GM23338 (cell line): ENCODE measurements around the gene CDK14. TPM values are rescaled to one million over a fixed set of nuclear protein-coding genes. Genes with fewer than 3 reads are reported as not detected.

Source experiments
- ATAC-seq: fragments of 200-7000 bp; cut with Tn5 transposase; 3 replicates; pipeline ENCODE4 v1.9.1; 2020
- DNase-seq: peaks from one replicate; pipeline ENCODE4 v3.0.0-alpha.2; 2015; ENCODE audit warnings: low spot score
- H2AFZ ChIP-seq: fragments of 200-600 bp; sonication (generic); 2 replicates; pipeline ENCODE4 v1.8.0; 2016; ENCODE audit warnings: antibody characterized with exemption, mild to moderate bottlenecking, moderate library complexity
- H3F3A ChIP-seq: fragments of 200-600 bp; sonication (generic); replicated peaks from 2 replicates; pipeline ENCODE4 v1.8.0; 2017; ENCODE audit warnings: antibody characterized with exemption, mixed run types, low read depth
- H3K27ac ChIP-seq: fragments of 200-600 bp; sonication (generic); 2 replicates; pipeline ENCODE4 v1.6.1; 2016; ENCODE audit warnings: low read depth
- H3K27me3 ChIP-seq: fragments of 200-600 bp; sonication (generic); 2 replicates; pipeline ENCODE4 v1.8.0; 2016; ENCODE audit warnings: mild to moderate bottlenecking, mixed run types, moderate library complexity; ENCODE audit not compliant: insufficient read depth
- H3K36me3 ChIP-seq: fragments of 200-600 bp; sonication (generic); 2 replicates; pipeline ENCODE4 v1.8.0; 2016; ENCODE audit warnings: mild to moderate bottlenecking; ENCODE audit not compliant: insufficient read depth
- H3K4me1 ChIP-seq: fragments of 200-600 bp; sonication (generic); 2 replicates; pipeline ENCODE4 v1.8.0; 2016; ENCODE audit warnings: mild to moderate bottlenecking, moderate library complexity; ENCODE audit not compliant: insufficient read depth
- H3K4me2 ChIP-seq: fragments of 200-600 bp; sonication (generic); 2 replicates; pipeline ENCODE4 v1.7.1; 2017; ENCODE audit warnings: mixed run types
- H3K4me3 ChIP-seq: fragments of 200-600 bp; sonication (generic); 2 replicates; pipeline ENCODE4 v1.6.1; 2016; ENCODE audit warnings: mixed run types
- H3K79me2 ChIP-seq: fragments of 200-600 bp; sonication (generic); replicated peaks from 2 replicates; pipeline ENCODE4 v1.8.0; 2017; ENCODE audit warnings: mild to moderate bottlenecking; ENCODE audit not compliant: insufficient read depth
- H3K9me2 ChIP-seq: fragments of 200-600 bp; sonication (generic); 2 replicates; pipeline ENCODE4 v1.8.0; 2017; ENCODE audit not compliant: insufficient read depth
- H4K20me1 ChIP-seq: fragments of 200-600 bp; sonication (generic); replicated peaks from 2 replicates; pipeline ENCODE4 v1.8.0; 2017; ENCODE audit warnings: mild to moderate bottlenecking; ENCODE audit not compliant: insufficient read depth
- H3K27ac Mint-ChIP-seq: 2 replicates; pipeline ENCODE4 v1.8.0; 2020; ENCODE audit warnings: inconsistent platforms, mild to moderate bottlenecking, moderate library complexity, mixed read lengths
- H3K27me3 Mint-ChIP-seq: 3 replicates; pipeline ENCODE4 v1.8.0; 2022; ENCODE audit warnings: low read depth, mild to moderate bottlenecking, moderate library complexity, mixed read lengths, inconsistent platforms; ENCODE audit not compliant: insufficient read depth, poor library complexity
- H3K36me3 Mint-ChIP-seq: 3 replicates; pipeline ENCODE4 v1.8.0; 2021; ENCODE audit warnings: low read depth, mild to moderate bottlenecking, inconsistent platforms, moderate library complexity, mixed read lengths
- H3K4me1 Mint-ChIP-seq: 3 replicates; pipeline ENCODE4 v1.8.0; 2020; ENCODE audit warnings: mild to moderate bottlenecking, inconsistent platforms, mixed read lengths
- H3K4me3 Mint-ChIP-seq: 3 replicates; pipeline ENCODE4 v1.8.0; 2021; ENCODE audit warnings: moderate library complexity, mild to moderate bottlenecking, inconsistent platforms, mixed read lengths
- H3K9me3 Mint-ChIP-seq: 3 replicates; pipeline ENCODE4 v1.8.0; 2020; ENCODE audit warnings: moderate library complexity, mild to moderate bottlenecking, inconsistent platforms, mixed read lengths
- CREB1 ChIP-seq: fragments of 250-450 bp; sonication (Bioruptor Pico); IDR thresholded peaks from 2 replicates; pipeline ENCODE4 v1.5.0; 2020; ENCODE audit warnings: low read depth, mild to moderate bottlenecking, moderate library complexity
- ETS1 ChIP-seq: IDR thresholded peaks from 2 replicates; pipeline ENCODE4 v1.6.1; 2016; ENCODE audit warnings: antibody characterized with exemption
- EZH2 ChIP-seq: fragments of 200-600 bp; sonication (generic); IDR thresholded peaks from one replicate; pipeline ENCODE4 v1.8.0; 2017; ENCODE audit warnings: antibody characterized with exemption, mild to moderate bottlenecking, low read depth; ENCODE audit not compliant: unreplicated experiment
- POLR2AphosphoS5 ChIP-seq: IDR thresholded peaks from 2 replicates; pipeline ENCODE4 v1.6.1; 2016; ENCODE audit warnings: antibody characterized with exemption, low read depth
- REST ChIP-seq: IDR thresholded peaks from one replicate; pipeline ENCODE4 v1.6.1; 2018; ENCODE audit warnings: antibody characterized with exemption; ENCODE audit not compliant: unreplicated experiment
- STAT1 ChIP-seq: IDR thresholded peaks from one replicate; pipeline ENCODE4 v1.6.1; 2016; ENCODE audit warnings: antibody characterized with exemption; ENCODE audit not compliant: unreplicated experiment
- ZNF114 ChIP-seq: fragments of 250-450 bp; sonication (Bioruptor Pico); IDR thresholded peaks from 2 replicates; pipeline ENCODE4 v1.5.0; 2020; ENCODE audit warnings: mild to moderate bottlenecking, moderate library complexity
- ZNF331 ChIP-seq: fragments of 250-450 bp; sonication (Bioruptor Pico); IDR thresholded peaks from 2 replicates; pipeline ENCODE4 v1.5.0; 2020; ENCODE audit warnings: low read depth, mild to moderate bottlenecking, moderate library complexity
- ZNF462 ChIP-seq: fragments of 250-450 bp; sonication (Bioruptor Pico); IDR thresholded peaks from 2 replicates; pipeline ENCODE4 v1.5.0; 2020; ENCODE audit warnings: mild to moderate bottlenecking, moderate library complexity
- polyA plus RNA-seq: library from polyadenylated mRNA; unstranded; fragments of >200 nt; fragmentation: Nextera tagmentation; extraction: Ambion mirVana; gene quantifications from 2 replicates; pipeline ENCODE4 v1.2.1, GENCODE V29; 2016
- total RNA-seq: library from RNA; depleted of rRNA; stranded (reverse); fragments of >200 nt; shearing (Covaris generic); gene quantifications from 2 replicates; pipeline ENCODE4 v1.2.3, GENCODE V29; 2014

Gene CDK14
- total and polyA plus RNA-seq, 2 experiments from 2014 or later: 11.2 to 24.0 TPM

- Histone ChIP-seq H3K36me3 (no peaks in the 10 kb centered on the region), H3F3A (no peaks in the 10 kb centered on the region), H3K27me3 (no peaks in the 10 kb centered on the region), H3K4me1 (peaks cover 27% of the 10 kb centered on the region), H3K79me2 (no peaks in the 10 kb centered on the region), H3K9me2 (no peaks in the 10 kb centered on the region), H4K20me1 (no peaks in the 10 kb centered on the region), H3K4me3 (no peak overlapping the region), H3K27ac (no peak overlapping the region), H2AFZ (no peak overlapping the region), H3K4me2 (no peak overlapping the region)
- DNase-seq (no peak), ATAC-seq (no peak)
- no peaks in the 10 kb centered on the region for H3K9me3 Mint-ChIP-seq
- TF ChIP-seq ZNF114: no peak
- no peak for TF ChIP-seq POLR2AphosphoS5
- no peak overlapping the region for H3K4me3 Mint-ChIP-seq
- H3K27ac Mint-ChIP-seq: no peak overlapping the region
- H3K27me3 Mint-ChIP-seq: no peaks in the 10 kb centered on the region
- H3K4me1 Mint-ChIP-seq: peaks cover 34% of the 10 kb centered on the region
- peaks cover 4% of the 10 kb centered on the region; the same call in 2 of the 3 replicates for H3K36me3 Mint-ChIP-seq
Observed at GRCh38 chr7:90951229-90951628, 355.1 kb downstream of the CDK14 start.

- Histone ChIP-seq H3K4me1 (peaks cover 27% of the 10 kb centered on the region), H3K4me2 (no peak overlapping the region), H3K4me3 (no peak overlapping the region), H3K27ac (no peak overlapping the region), H3K27me3 (no peaks in the 10 kb centered on the region), H4K20me1 (no peaks in the 10 kb centered on the region), H3K79me2 (no peaks in the 10 kb centered on the region), H3K36me3 (no peaks in the 10 kb centered on the region), H2AFZ (no peak overlapping the region), H3K9me2 (no peaks in the 10 kb centered on the region), H3F3A (no peaks in the 10 kb centered on the region)
- H3K27me3 Mint-ChIP-seq: no peaks in the 10 kb centered on the region
- ATAC-seq: peak; percentile 66
- DNase-seq: peak; percentile 60
- peaks cover 29% of the 10 kb centered on the region for H3K4me1 Mint-ChIP-seq
- H3K4me3 Mint-ChIP-seq: no peak overlapping the region
- H3K9me3 Mint-ChIP-seq: no peaks in the 10 kb centered on the region
- peaks cover 7% of the 10 kb centered on the region; the same call in 2 of the 3 replicates for H3K36me3 Mint-ChIP-seq
- H3K27ac Mint-ChIP-seq: no peak overlapping the region; the same call in 1 of the 2 replicates
- TF ChIP-seq CREB1 (CRISPR knock-in tag) (no peak), ETS1 (no peak), ZNF114 (no peak), ZNF462 (CRISPR knock-in tag) (no peak), EZH2 (no peak), STAT1 (no peak), REST (no peak), ZNF331 (no peak)
Observed at GRCh38 chr7:90951986-90952954, 356.1 kb downstream of the CDK14 start.
